ENCODE data around the gene NDUFB2. TPM values are rescaled to one million over a fixed set of nuclear protein-coding genes. Genes with fewer than 3 reads are reported as not detected.
A peak's percentile ranks its signal among the peaks of the same experiment; 100 is the strongest.
"Not testable (repeated sequence)": the region's sequence is repeated elsewhere in the genome, so short reads cannot be mapped to it uniquely, and the experiment has no call there.

NDUFB2 gene
- total RNA-seq, 1 donor from 2014 or later: 326 TPM

DNA sequence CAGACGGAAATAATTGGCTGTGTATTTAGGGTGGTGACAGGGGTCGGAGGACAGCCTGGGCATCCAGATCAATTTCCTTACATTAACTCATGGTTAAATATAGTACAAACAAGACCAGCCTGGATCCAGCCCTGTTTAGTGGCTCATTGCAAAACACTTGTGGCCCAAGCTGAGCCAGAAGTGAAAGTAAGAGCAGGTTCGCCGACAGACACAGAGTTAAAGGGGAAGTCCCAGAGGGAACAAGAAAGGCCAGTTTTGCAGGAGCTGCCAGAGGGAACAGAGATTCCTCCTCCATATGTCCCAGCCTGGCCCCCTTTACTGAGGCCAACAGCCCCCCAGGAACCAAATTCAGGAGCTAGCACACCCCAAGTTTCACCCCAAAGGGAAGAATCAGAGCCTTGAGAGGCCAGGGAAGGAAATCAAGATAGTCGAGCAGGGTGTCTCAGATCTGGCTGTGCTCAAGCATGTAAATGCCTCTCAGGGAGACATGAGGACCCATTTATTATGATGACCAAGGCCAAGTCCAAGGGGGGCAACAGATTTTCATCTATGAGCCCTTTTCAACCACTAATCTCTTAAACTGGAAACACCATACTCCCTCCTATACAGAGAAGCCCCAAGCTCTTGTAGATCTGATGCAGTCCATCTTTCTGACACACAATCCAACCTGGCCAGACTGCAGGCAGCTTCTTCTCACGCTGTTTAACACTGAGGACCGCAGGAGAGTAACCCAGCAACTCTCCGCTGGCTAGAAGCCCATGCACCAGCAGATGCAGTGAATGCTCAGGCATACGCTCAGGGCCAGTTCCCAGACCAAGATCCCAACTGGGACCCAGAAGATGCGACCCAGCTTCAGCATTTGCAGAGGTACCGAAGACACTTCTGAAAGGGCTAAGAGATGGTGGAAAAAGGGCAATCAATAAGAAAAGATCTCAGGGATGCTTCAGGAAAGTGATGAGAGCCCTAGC, 39.7 kb upstream of the NDUFB2 start:
- peaks cover 2% of the 10 kb centered on the region for H3K27me3 Mint-ChIP-seq (ENCODE audit: unreplicated experiment)
- TF ChIP-seq, protein P1, sequence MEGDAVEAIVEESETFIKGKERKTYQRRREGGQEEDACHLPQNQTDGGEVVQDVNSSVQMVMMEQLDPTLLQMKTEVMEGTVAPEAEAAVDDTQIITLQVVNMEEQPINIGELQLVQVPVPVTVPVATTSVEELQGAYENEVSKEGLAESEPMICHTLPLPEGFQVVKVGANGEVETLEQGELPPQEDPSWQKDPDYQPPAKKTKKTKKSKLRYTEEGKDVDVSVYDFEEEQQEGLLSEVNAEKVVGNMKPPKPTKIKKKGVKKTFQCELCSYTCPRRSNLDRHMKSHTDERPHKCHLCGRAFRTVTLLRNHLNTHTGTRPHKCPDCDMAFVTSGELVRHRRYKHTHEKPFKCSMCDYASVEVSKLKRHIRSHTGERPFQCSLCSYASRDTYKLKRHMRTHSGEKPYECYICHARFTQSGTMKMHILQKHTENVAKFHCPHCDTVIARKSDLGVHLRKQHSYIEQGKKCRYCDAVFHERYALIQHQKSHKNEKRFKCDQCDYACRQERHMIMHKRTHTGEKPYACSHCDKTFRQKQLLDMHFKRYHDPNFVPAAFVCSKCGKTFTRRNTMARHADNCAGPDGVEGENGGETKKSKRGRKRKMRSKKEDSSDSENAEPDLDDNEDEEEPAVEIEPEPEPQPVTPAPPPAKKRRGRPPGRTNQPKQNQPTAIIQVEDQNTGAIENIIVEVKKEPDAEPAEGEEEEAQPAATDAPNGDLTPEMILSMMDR (IDR thresholded peaks at IDR 0.05; ENCODE audit: unreplicated experiment): no peak
- H3K9me3 Mint-ChIP-seq (ENCODE audit: unreplicated experiment): no peaks in the 10 kb centered on the region
- H3K4me1 Mint-ChIP-seq (ENCODE audit: unreplicated experiment): peaks cover 10% of the 10 kb centered on the region
- H3K4me3 Mint-ChIP-seq (ENCODE audit: unreplicated experiment): no peak overlapping the region
- no peaks in the 10 kb centered on the region for H3K36me3 Mint-ChIP-seq (ENCODE audit: low read depth, unreplicated experiment)
- peak overlapping the region; percentile 49 for H3K27ac Mint-ChIP-seq (ENCODE audit: unreplicated experiment)
- DNase-seq (ENCODE audit: low spot score): no peak

- H3K4me3 Mint-ChIP-seq (ENCODE audit: unreplicated experiment): no peak overlapping the region
- peaks cover 2% of the 10 kb centered on the region for H3K27me3 Mint-ChIP-seq (ENCODE audit: unreplicated experiment)
- TF ChIP-seq, protein P1 (IDR thresholded peaks at IDR 0.05; ENCODE audit: unreplicated experiment): no peak
- H3K36me3 Mint-ChIP-seq (ENCODE audit: low read depth, unreplicated experiment): no peaks in the 10 kb centered on the region
- H3K4me1 Mint-ChIP-seq (ENCODE audit: unreplicated experiment): peaks cover 10% of the 10 kb centered on the region
- H3K27ac Mint-ChIP-seq (ENCODE audit: unreplicated experiment): no peak overlapping the region
- DNase-seq (ENCODE audit: low spot score): no peak
- no peaks in the 10 kb centered on the region for H3K9me3 Mint-ChIP-seq (ENCODE audit: unreplicated experiment)
Observed at GRCh38 chr7:140657891-140658290, 38.6 kb upstream of the NDUFB2 start.

DNA sequence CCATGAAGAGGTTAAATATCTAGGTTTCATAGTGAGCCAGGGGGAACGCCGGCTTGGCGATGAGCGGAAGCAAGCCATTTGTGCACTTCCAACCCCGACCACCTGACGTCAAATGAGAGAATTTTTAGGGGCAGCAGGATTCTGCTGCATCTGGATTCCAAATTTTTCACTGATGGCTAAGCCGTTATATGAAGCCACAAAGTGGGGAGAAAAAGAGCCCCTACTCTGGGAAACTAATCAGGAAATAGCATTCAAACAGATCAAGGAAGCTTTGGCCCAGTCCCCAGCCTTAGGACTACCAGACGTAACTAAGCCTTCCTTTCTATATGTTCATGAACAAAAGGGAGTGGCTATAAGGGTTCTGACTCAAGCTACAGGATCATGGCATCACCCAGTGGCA, 36.7 kb upstream of the NDUFB2 start:
- Mint-ChIP-seq H3K36me3 (ENCODE audit: low read depth, unreplicated experiment) (no peaks in the 10 kb centered on the region), H3K27me3 (ENCODE audit: unreplicated experiment) (no peaks in the 10 kb centered on the region), H3K9me3 (ENCODE audit: unreplicated experiment) (no peaks in the 10 kb centered on the region), H3K4me1 (ENCODE audit: unreplicated experiment) (peaks cover 10% of the 10 kb centered on the region), H3K4me3 (ENCODE audit: unreplicated experiment) (no peak overlapping the region), H3K27ac (ENCODE audit: unreplicated experiment) (no peak overlapping the region)
- TF ChIP-seq, protein P1 (IDR thresholded peaks at IDR 0.05; ENCODE audit: unreplicated experiment): no peak
- DNase-seq (ENCODE audit: low spot score): no peak

GRCh38 chr7:140661124-140661523, 35.4 kb upstream of the NDUFB2 start:
- Mint-ChIP-seq H3K36me3 (ENCODE audit: low read depth, unreplicated experiment) (no peaks in the 10 kb centered on the region), H3K27me3 (ENCODE audit: unreplicated experiment) (peaks cover 3% of the 10 kb centered on the region), H3K27ac (ENCODE audit: unreplicated experiment) (no peak overlapping the region), H3K9me3 (ENCODE audit: unreplicated experiment) (no peaks in the 10 kb centered on the region), H3K4me3 (ENCODE audit: unreplicated experiment) (no peak overlapping the region), H3K4me1 (ENCODE audit: unreplicated experiment) (peaks cover 6% of the 10 kb centered on the region)
- TF ChIP-seq, protein P1 (IDR thresholded peaks at IDR 0.05; ENCODE audit: unreplicated experiment): no peak
- DNase-seq (ENCODE audit: low spot score): no peak

DNA sequence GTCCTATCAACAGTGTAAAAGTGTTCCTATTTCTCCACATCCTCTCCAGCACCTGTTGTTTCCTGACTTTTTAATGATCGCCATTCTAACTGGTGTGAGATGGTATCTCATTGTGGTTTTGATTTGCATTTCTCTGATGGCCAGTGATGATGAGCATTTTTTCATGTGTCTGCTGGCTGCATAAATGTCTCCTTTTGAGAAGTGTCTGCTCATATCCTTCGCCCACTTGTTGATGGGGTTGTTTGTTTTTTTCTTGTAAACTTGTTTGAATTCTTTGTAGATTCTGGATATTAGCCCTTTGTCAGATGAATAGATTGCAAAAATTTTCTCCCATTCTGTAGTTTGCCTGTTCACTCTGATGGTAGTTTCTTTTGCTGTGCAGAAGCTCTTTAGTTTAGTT, 33.6 kb upstream of the NDUFB2 start:
- not testable (repeated sequence) for H3K4me3 Mint-ChIP-seq (ENCODE audit: unreplicated experiment); H3K27me3 Mint-ChIP-seq (ENCODE audit: unreplicated experiment); H3K9me3 Mint-ChIP-seq (ENCODE audit: unreplicated experiment); H3K36me3 Mint-ChIP-seq (ENCODE audit: low read depth, unreplicated experiment); H3K27ac Mint-ChIP-seq (ENCODE audit: unreplicated experiment); DNase-seq (ENCODE audit: low spot score)
- peaks cover 14% of the 10 kb centered on the region for H3K4me1 Mint-ChIP-seq (ENCODE audit: unreplicated experiment)
